Frontal cortex (tissue), 4 donors: ENCODE data around the gene P2RY2. TPM values are rescaled to one million over a fixed set of nuclear protein-coding genes. Genes with fewer than 3 reads are reported as not detected.
"Not testable (repeated sequence)": the region's sequence is repeated elsewhere in the genome, so short reads cannot be mapped to it uniquely, and the experiment has no call there.

ENCODE experiments used
- DNase-seq, 2 donors: peaks; one replicate each; pipeline ENCODE4 v3.0.0; 2012; ENCODE audit warnings: low spot score in 2 of 2
- FAIRE-seq: peaks from 2 replicates; lab custom pipeline; 2012; peaks lifted over from hg19 to GRCh38; lab: Jason Lieb, UNC
- total RNA-seq: library from RNA; depleted of rRNA; stranded (reverse); fragments of >200 nt; gene quantifications from one replicate; pipeline ENCODE4 v1.2.3, GENCODE V29; 2014
- donor health status: control.
- donor health status: control.
- donor health status: control.

Gene P2RY2
- total RNA-seq, 1 donor from 2014 or later, result not detected

- FAIRE-seq, result no peak
- no peak for DNase-seq
These were observed 6.1 kb downstream of the P2RY2 start for GRCh38 chr11:73223998-73224730.

- FAIRE-seq (no peak), DNase-seq (no peak)
These were observed 7.1 kb downstream of the P2RY2 start for GRCh38 chr11:73225001-73225686.

GRCh38 chr11:73225851-73226250, 7.8 kb downstream of the P2RY2 start:
- DNase-seq (no peak), FAIRE-seq (no peak)

- FAIRE-seq (no peak), DNase-seq (no peak)
These were observed 8.4 kb downstream of the P2RY2 start for GRCh38 chr11:73226297-73227006.

GRCh38 chr11:73227571-73228211, 9.6 kb downstream of the P2RY2 start:
- FAIRE-seq, result no peak
- DNase-seq, result no peak

GRCh38 chr11:73228268-73229134, 10.4 kb downstream of the P2RY2 start:
- DNase-seq, result no peak
- no peak for FAIRE-seq

GRCh38 chr11:73229321-73229895, 11.3 kb downstream of the P2RY2 start:
- FAIRE-seq, result no peak
- DNase-seq, result no peak

- DNase-seq (no peak), FAIRE-seq (no peak)
These were observed 12.1 kb downstream of the P2RY2 start for GRCh38 chr11:73229896-73230875.

GRCh38 chr11:73230931-73231330, 12.8 kb downstream of the P2RY2 start:
- FAIRE-seq (no peak), DNase-seq (no peak)

GRCh38 chr11:73232487-73232886, 14.4 kb downstream of the P2RY2 start:
- not testable (repeated sequence) for FAIRE-seq, DNase-seq

GRCh38 chr11:73233211-73233610, 15.1 kb downstream of the P2RY2 start:
- no peak for DNase-seq

GRCh38 chr11:73233692-73234470, 15.8 kb downstream of the P2RY2 start:
- DNase-seq (no peak), FAIRE-seq (no peak)

More at GRCh38 chr11:73233211-73233610, 15.1 kb downstream of the P2RY2 start:
- no peak for FAIRE-seq

GRCh38 chr11:73234471-73235181, 16.5 kb downstream of the P2RY2 start:
- FAIRE-seq (no peak), DNase-seq (no peak)

GRCh38 chr11:73235236-73235786, 17.2 kb downstream of the P2RY2 start:
- DNase-seq, result no peak
- FAIRE-seq, result no peak

GRCh38 chr11:73236205-73236765, 18.2 kb downstream of the P2RY2 start:
- no peak for FAIRE-seq
- no peak for DNase-seq

GRCh38 chr11:73236854-73237253, 18.8 kb downstream of the P2RY2 start:
- FAIRE-seq, result no peak
- DNase-seq, result peak in 1 of 2 donors; percentile 51
